Vagina (tissue), 2 donors: ENCODE data around the gene ZW10.

Source experiments
- CTCF ChIP-seq, 3 experiments: fragments of 450-650 bp in 2 of 3; fragments of 200-600 bp in 1 of 3; sonication (generic) in 1 of 3; IDR thresholded peaks; one replicate each; pipeline ENCODE4 v1.5.1; 2017 to 2019; ENCODE audit warnings: antibody characterized with exemption in 3 of 3, mild to moderate bottlenecking in 2 of 3, moderate library complexity in 2 of 3
- POLR2A ChIP-seq, 2 donors: fragments of 450-650 bp; IDR thresholded peaks; one replicate each; pipeline ENCODE4 v1.6.1; 2017; ENCODE audit warnings: antibody characterized with exemption in 2 of 2, mild to moderate bottlenecking in 2 of 2, moderate library complexity in 2 of 2
- POLR2AphosphoS5 ChIP-seq, 2 donors: sonication (generic); formaldehyde crosslinking; IDR thresholded peaks; one replicate each; pipeline ENCODE4 v1.9.0; 2017; ENCODE audit warnings: antibody characterized with exemption in 2 of 2, mild to moderate bottlenecking in 2 of 2, low read depth in 1 of 2; ENCODE audit not compliant: insufficient read depth in 1 of 2

- no peak for TF ChIP-seq POLR2A (IDR thresholded peaks at IDR 0.05)
- TF ChIP-seq CTCF (IDR thresholded peaks at IDR 0.05): no peak
- no peak for TF ChIP-seq POLR2AphosphoS5 (IDR thresholded peaks at IDR 0.05; ENCODE audit: insufficient read depth in 1 of 2, low read depth in 1 of 2)
Measured at GRCh38 chr11:113690619-113691569, 82.6 kb downstream of the ZW10 start.
